ACC112 (cell line): ENCODE data around the gene CPT2.

Source experiments
- H2AFZ ChIP-seq: fragments of 200-600 bp; sonication (generic); one replicate; pipeline ENCODE4 v1.6.0; 2017; ENCODE audit warnings: antibody characterized with exemption, low read length; ENCODE audit not compliant: unreplicated experiment
- H3K27ac ChIP-seq: fragments of 200-600 bp; sonication (generic); 2 replicates; pipeline ENCODE4 v1.5.1; 2014; ENCODE audit warnings: low read depth, mild to moderate bottlenecking, antibody characterized with exemption, low read length, moderate library complexity
- H3K27me3 ChIP-seq: fragments of 200-600 bp; sonication (generic); 2 replicates; pipeline ENCODE4 v1.6.1; 2014; ENCODE audit warnings: mild to moderate bottlenecking, antibody characterized with exemption, low read length, moderate library complexity, mixed read lengths; ENCODE audit not compliant: insufficient read depth
- H3K36me3 ChIP-seq: fragments of 200-600 bp; sonication (generic); 2 replicates; pipeline ENCODE4 v1.6.1; 2016; ENCODE audit warnings: mild to moderate bottlenecking, antibody characterized with exemption, low read length, moderate library complexity, mixed read lengths; ENCODE audit not compliant: insufficient read depth
- H3K4me1 ChIP-seq: fragments of 200-600 bp; sonication (generic); one replicate; pipeline ENCODE4 v1.6.1; 2016; ENCODE audit warnings: low read length, mixed read lengths; ENCODE audit not compliant: insufficient read depth, unreplicated experiment, control insufficient read depth
- H3K4me3 ChIP-seq: fragments of 200-600 bp; sonication (generic); 2 replicates; pipeline ENCODE4 v1.5.1; 2014; ENCODE audit warnings: mild to moderate bottlenecking, low read depth, low read length
- H3K79me2 ChIP-seq: fragments of 200-600 bp; sonication (generic); one replicate; pipeline ENCODE4 v1.6.0; 2016; ENCODE audit warnings: low read length; ENCODE audit not compliant: control insufficient read depth, unreplicated experiment, insufficient read depth

CPT2 gene

DNA sequence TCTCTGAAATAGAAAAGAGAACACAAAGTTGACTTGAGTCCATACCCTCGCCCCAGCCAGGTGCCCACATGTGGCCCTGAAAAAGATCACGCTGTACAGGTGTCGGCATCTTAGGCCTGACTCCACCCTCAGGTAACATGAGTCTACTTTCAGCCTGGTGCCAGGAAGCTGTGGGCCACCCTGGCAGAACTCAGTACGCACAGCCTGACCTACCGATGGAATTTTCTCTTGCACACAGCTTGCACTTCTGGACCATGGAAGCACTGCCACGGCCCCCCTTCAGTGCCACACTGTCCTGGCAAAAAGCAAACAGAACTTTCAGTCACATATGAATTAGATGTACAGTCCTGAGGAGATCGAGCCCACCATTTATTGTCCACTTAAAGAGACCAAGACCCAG is 21.6 kb downstream of the CPT2 start:
- Histone ChIP-seq H3K79me2 (peaks cover 13% of the 10 kb centered on the region), H3K27me3 (no peaks in the 10 kb centered on the region), H3K36me3 (peaks cover 10% of the 10 kb centered on the region), H3K4me1 (peaks cover 16% of the 10 kb centered on the region), H3K27ac (no peak overlapping the region), H3K4me3 (no peak overlapping the region), H2AFZ (no peak overlapping the region)

DNA sequence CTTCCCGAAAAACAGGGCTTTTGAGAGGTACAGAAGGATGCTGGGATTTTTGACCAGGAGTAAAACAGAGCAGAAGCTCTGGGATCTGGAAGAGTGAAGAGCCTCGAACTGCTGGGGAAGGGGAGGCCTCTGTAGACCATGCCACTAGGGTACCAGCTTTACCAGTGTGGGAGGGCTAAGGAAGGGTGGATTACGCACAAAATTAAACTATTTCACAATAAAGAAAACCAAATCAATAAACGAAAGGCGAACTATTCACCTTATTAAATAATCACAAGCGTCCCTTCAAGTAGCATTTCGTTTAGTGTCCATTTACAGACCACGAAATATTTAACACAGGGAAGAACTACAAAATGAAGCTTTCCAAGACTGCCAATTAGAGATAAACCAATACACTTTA is 23.1 kb downstream of the CPT2 start:
- H3K36me3 ChIP-seq = peaks cover 2% of the 10 kb centered on the region
- peak overlapping the region; percentile 77 for H3K27ac ChIP-seq
- H3K4me3 ChIP-seq = peak overlapping the region; percentile 86
- peaks cover 16% of the 10 kb centered on the region for H3K4me1 ChIP-seq
- no peaks in the 10 kb centered on the region for H3K27me3 ChIP-seq
- peaks cover 13% of the 10 kb centered on the region for H3K79me2 ChIP-seq
- H2AFZ ChIP-seq = peak overlapping the region; percentile 70

DNA sequence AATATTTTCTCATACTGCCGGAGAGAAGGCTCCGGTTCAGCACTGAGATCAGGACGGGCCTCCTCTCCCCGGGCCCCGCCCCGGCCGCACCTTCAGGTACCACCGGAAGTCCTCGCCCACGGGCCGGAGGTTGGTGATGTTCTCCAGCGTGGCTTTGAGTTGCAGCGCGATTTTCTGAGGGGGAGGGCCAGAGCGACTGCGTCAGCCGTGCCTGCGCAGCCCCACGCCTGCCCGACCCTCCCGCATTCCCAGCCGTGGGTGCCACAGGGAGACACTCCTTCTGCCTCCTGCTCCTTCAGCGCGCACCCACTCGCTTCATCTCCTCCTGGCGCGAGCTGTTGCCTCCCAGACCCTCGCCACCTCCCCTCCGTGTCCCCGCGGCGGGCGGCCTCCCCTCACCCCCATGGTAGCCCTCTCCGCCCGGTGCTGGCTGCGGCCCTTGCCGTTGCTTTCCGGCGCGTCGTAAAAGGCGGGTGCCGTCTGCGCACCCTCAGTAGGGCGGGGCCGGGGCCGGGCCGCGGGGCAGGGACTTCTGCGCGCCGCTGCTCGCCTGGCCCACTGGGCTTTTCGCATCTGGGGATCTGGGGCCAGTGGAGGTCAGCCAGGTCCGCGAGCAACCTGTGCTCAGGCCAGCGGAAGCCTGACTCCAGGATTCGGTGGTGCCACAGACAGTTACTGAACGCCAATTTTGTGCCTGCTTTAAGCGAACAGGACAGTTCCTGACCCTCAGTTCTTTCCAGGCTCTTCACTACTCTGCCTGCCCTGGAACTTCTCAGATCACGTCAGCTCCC is 23.7 kb downstream of the CPT2 start, which contains the start of gene CZIB:
Gene CZIB (minus strand): TSS at position 464 of the 791 bp plus-strand sequence. CDS start 59 bp downstream, at position 405.
- Histone ChIP-seq H3K27ac (peak within 1 kb of the TSS; percentile 77), H3K27me3 (no peaks in the 10 kb centered on the region), H3K79me2 (peaks cover 13% of the 10 kb centered on the region), H3K36me3 (no peaks in the 10 kb centered on the region; the same call in 1 of the 2 replicates), H3K4me3 (peak within 1 kb of the TSS; percentile 86), H3K4me1 (peaks cover 16% of the 10 kb centered on the region), H2AFZ (peak within 1 kb of the TSS; percentile 70)

- Histone ChIP-seq H3K36me3 (no peaks in the 10 kb centered on the region; the same call in 1 of the 2 replicates), H3K4me3 (peak overlapping the region; percentile 86), H2AFZ (peak overlapping the region; percentile 70), H3K27ac (peak overlapping the region; percentile 77), H3K79me2 (peaks cover 13% of the 10 kb centered on the region), H3K4me1 (peaks cover 16% of the 10 kb centered on the region), H3K27me3 (no peaks in the 10 kb centered on the region)
These were observed 24.3 kb downstream of the CPT2 start for GRCh38 chr1:53220962-53221286.

- Histone ChIP-seq H3K27ac (peak overlapping the region; percentile 42; the same call in 1 of the 2 replicates), H3K27me3 (no peaks in the 10 kb centered on the region), H2AFZ (peak overlapping the region; percentile 68), H3K36me3 (peaks cover 18% of the 10 kb centered on the region), H3K4me3 (peak overlapping the region; percentile 100), H3K4me1 (peaks cover 17% of the 10 kb centered on the region), H3K79me2 (peaks cover 36% of the 10 kb centered on the region)
These were observed 41.0 kb downstream of the CPT2 start for GRCh38 chr1:53237638-53238037.

DNA sequence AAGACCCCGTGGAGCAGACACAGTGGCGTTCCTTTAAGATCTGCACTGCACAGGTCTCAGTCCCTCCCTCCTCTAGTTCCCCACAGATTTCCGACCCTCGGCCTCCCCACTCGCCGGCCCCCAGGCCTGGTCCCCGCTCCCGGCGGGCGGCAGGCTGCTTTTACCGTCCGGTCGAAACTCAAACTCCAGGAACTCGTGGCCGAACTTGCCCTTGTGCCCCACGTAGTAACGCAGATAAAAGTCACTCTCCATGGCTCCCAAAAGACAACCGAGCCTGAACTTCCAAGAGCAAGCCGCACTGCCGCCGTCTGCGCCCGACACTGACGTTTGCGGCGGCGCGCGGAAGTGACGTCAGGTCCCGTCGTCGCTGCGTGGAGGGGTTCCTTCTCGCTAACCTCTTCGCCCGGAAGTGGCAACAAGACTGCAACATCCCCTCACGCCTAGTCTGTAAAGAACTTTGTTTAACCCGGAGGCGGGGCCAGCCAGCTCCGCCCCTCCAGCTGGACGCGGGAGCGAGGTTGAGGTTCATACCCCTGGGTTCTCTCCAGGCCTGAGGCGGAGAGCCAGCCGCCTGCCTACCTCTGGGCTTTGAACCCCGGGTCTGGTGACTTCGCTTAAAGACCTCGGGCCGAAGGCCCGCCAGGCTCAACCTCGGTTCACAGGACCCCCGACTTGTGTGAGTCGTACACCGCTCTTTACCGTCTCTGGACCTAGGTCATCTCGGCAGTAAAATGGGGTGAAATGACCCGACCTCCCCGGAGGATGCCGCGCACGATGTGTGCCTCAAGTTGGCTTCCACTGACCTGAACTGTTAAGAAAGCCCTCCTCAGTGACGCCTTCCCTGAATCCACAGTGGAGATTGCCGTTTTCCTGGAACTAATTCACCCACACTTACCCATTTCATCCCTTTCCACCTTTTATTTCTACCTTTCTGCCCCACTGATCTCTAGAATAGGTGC is 41.9 kb downstream of the CPT2 start, which contains the start of gene MAGOH:
Gene MAGOH (minus strand): TSS at position 322 of the 959 bp plus-strand sequence. CDS start 70 bp downstream, at position 252.
- H3K27me3 ChIP-seq = no peaks in the 10 kb centered on the region
- H3K4me3 ChIP-seq = peak within 1 kb of the TSS; percentile 100
- peaks cover 36% of the 10 kb centered on the region for H3K79me2 ChIP-seq
- H3K27ac ChIP-seq = peak within 1 kb of the TSS; percentile 42; the same call in 1 of the 2 replicates
- peaks cover 17% of the 10 kb centered on the region for H3K4me1 ChIP-seq
- H3K36me3 ChIP-seq = peaks cover 15% of the 10 kb centered on the region
- peak within 1 kb of the TSS; percentile 93 for H2AFZ ChIP-seq

- Histone ChIP-seq H3K27me3 (no peaks in the 10 kb centered on the region), H3K79me2 (peaks cover 15% of the 10 kb centered on the region), H3K4me3 (no peak overlapping the region), H3K27ac (no peak overlapping the region), H2AFZ (no peak overlapping the region), H3K36me3 (peaks cover 7% of the 10 kb centered on the region), H3K4me1 (peaks cover 10% of the 10 kb centered on the region)
These were observed 45.2 kb downstream of the CPT2 start for GRCh38 chr1:53241828-53242227.

DNA sequence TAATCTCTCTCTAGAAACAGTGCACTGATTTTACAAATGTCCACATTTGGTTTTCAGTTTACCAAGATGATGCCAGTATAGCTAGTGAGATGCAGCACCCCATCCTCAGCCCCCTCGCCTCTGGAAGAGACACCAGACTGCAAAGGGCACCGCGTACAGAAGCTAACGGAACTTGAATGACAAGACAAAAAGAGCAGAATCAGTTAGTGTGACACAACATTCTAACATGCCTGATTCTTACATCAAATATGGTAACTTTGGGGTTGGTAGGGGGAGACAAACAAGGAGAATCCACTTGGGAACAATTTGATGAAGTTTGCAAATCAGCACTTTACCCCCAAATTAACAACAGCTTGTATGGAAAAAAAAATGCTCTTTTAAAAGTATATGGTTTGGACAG is 45.8 kb downstream of the CPT2 start:
- H3K4me1 ChIP-seq = peaks cover 6% of the 10 kb centered on the region
- H3K4me3 ChIP-seq = no peak overlapping the region
- peaks cover 10% of the 10 kb centered on the region for H3K36me3 ChIP-seq
- H2AFZ ChIP-seq = no peak overlapping the region
- no peak overlapping the region for H3K27ac ChIP-seq
- H3K27me3 ChIP-seq = no peaks in the 10 kb centered on the region
- peaks cover 9% of the 10 kb centered on the region for H3K79me2 ChIP-seq

GRCh38 chr1:53244141-53244540 is 47.5 kb downstream of the CPT2 start:
- no peaks in the 10 kb centered on the region for H3K27me3 ChIP-seq
- no peak overlapping the region for H3K4me3 ChIP-seq
- no peaks in the 10 kb centered on the region for H3K79me2 ChIP-seq
- no peak overlapping the region for H3K27ac ChIP-seq
- H2AFZ ChIP-seq = no peak overlapping the region
- peaks cover 10% of the 10 kb centered on the region for H3K36me3 ChIP-seq
- peaks cover 2% of the 10 kb centered on the region for H3K4me1 ChIP-seq

DNA sequence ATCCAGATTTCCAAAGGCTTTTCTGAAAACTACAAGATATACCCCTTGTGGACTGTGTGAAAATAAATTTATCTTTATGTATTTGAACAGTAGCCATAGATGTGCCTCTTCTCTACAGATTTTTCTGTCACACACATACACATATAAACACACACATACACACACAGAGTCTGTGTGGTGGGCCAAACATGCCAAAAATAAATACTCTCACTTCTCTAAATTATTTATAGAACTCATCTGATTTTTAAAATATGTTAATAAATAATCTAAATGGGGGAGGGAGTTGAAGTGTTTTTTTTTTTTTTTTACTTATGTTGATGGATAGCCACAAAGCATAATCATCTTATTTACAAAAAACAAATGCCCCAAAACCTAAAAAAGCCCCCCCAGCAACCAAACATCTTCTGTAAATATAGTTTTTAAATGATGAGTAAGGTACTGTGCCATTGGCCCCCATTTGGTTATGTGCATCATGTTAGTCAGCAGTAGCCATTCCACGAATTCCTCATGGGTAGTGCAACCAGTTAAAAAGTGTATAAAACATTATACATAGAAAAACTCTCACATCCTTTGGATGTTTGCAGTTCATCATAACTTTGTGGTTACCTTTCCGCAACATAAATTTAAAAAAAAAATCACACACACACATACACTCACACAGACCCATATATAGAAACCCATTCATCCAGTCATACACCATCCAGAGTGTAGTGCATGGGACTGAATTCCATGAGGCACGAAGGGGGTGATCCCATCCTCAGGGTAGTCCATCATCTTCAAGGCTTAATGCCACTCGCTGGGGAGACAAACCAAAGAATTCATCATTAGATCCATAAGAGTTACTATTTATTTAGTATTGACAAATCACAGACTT is 49.9 kb downstream of the CPT2 start:
- Histone ChIP-seq H3K36me3 (peaks cover 10% of the 10 kb centered on the region), H3K79me2 (no peaks in the 10 kb centered on the region), H3K27ac (no peak overlapping the region), H2AFZ (no peak overlapping the region), H3K27me3 (no peaks in the 10 kb centered on the region), H3K4me3 (no peak overlapping the region), H3K4me1 (no peaks in the 10 kb centered on the region)
